SK-N-MC (cell line): Measurements from ENCODE around the gene DOP1A.
A peak's percentile ranks its signal among the peaks of the same experiment; 100 is the strongest.

Source experiments
- DNase-seq: peaks from one replicate; pipeline ENCODE4 v3.0.0-alpha.2; 2011; ENCODE audit warnings: low read depth, low spot score
- H3K27ac ChIP-seq: fragments of 200-600 bp; sonication (generic); 2 replicates; pipeline ENCODE4 v1.5.1; 2016; ENCODE audit warnings: mixed run types
- H3K36me3 ChIP-seq: fragments of 200-600 bp; sonication (generic); 2 replicates; pipeline ENCODE4 v1.6.1; 2017; ENCODE audit warnings: antibody characterized with exemption, low read length, mixed read lengths; ENCODE audit not compliant: insufficient read depth
- H3K4me3 ChIP-seq: fragments of 200-600 bp; sonication (generic); 2 replicates; pipeline ENCODE4 v1.5.1; 2016
- H3K9ac ChIP-seq: fragments of 200-600 bp; sonication (generic); 2 replicates; pipeline ENCODE4 v1.8.0; 2017; ENCODE audit warnings: mixed run types, mixed read lengths; ENCODE audit not compliant: insufficient read length
- H3K9me3 ChIP-seq: fragments of 200-600 bp; sonication (generic); 2 replicates; pipeline ENCODE4 v1.6.1; 2017; ENCODE audit warnings: low read depth, mild to moderate bottlenecking, antibody characterized with exemption, low read length, moderate library complexity, mixed read lengths
- EZH2 ChIP-seq: fragments of 200-600 bp; sonication (generic); IDR thresholded peaks from one replicate; pipeline ENCODE4 v1.6.1; 2017; ENCODE audit warnings: antibody characterized with exemption
- FOXP2 ChIP-seq: optimal IDR thresholded peaks from 2 replicates; pipeline ENCODE3; 2011; ENCODE audit warnings: mild to moderate bottlenecking, moderate library complexity; ENCODE audit not compliant: insufficient read depth; ENCODE audit errors: extremely low read length, control extremely low read depth
- POLR2AphosphoS5 ChIP-seq: IDR thresholded peaks from 2 replicates; pipeline ENCODE4 v1.6.1; 2012; ENCODE audit warnings: mild to moderate bottlenecking, low read depth, low read length, borderline replicate concordance

The DOP1A gene, protein sequence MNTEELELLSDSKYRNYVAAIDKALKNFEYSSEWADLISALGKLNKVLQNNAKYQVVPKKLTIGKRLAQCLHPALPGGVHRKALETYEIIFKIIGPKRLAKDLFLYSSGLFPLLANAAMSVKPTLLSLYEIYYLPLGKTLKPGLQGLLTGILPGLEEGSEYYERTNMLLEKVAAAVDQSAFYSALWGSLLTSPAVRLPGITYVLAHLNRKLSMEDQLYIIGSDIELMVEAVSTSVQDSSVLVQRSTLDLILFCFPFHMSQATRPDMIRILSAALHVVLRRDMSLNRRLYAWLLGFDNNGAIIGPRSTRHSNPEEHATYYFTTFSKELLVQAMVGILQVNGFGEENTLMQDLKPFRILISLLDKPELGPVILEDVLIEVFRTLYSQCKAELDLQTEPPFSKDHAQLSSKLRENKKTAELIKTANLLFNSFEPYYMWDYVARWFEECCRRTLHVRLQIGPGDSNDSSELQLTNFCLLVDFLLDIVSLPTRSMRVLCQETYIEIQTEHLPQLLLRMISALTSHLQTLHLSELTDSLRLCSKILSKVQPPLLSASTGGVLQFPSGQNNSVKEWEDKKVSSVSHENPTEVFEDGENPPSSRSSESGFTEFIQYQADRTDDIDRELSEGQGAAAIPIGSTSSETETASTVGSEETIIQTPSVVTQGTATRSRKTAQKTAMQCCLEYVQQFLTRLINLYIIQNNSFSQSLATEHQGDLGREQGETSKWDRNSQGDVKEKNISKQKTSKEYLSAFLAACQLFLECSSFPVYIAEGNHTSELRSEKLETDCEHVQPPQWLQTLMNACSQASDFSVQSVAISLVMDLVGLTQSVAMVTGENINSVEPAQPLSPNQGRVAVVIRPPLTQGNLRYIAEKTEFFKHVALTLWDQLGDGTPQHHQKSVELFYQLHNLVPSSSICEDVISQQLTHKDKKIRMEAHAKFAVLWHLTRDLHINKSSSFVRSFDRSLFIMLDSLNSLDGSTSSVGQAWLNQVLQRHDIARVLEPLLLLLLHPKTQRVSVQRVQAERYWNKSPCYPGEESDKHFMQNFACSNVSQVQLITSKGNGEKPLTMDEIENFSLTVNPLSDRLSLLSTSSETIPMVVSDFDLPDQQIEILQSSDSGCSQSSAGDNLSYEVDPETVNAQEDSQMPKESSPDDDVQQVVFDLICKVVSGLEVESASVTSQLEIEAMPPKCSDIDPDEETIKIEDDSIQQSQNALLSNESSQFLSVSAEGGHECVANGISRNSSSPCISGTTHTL (N-terminal part only)

DNA sequence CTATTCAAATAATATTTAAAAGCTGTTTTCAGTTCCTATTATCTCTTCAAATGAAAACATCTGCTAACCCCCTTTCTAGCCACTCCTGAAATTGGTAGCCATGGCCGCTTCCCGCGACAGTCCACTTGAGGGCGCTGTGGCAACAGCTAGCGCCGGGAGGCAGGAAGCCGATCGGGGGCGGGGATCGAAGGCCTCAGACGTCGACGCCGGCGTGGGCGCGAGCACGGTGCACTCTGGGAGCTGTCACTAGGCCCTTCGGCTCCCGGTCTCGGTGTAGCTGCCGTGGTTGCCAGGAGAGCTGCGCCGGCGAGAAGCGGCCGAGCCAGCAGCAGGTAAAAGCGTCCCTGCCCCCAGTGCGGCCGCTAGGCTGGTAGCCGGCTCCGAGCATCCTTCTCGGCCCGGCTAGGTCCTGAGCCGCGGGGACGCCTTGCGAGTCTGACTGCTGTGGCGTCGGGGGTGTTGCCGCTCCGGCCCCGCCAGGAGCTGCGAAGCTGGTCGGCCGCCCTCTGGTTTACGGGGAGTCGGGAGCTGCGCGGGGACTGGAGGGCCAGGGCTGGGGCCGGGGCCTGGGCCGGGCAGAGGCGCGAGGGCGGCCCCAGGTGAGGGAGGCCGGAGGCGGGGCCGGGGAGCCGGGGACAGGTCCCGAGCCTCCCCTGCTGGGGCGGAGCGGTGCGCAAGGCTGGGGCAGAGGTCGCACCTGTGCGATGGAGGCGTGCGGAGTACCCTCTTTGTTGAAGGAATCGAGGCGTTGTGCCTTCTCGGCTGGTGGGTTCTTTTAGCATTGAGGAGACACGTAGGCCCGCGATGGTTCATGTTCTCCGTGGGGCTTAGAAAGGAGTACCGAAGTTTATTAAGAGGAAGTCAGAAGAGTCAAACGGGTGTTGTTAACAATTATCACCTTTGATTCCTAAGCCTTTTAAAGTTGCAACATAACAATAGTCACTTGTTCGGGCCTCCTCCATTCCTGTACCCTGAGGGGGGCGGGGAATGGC, at the start of gene DOP1A:
Gene DOP1A, plus strand, starts transcription at position 224 of the 992 bp plus-strand sequence. CDS start 29,307 bp downstream, outside the sequence.
- H3K27ac ChIP-seq = no peak within 1 kb of the TSS
- H3K36me3 ChIP-seq = peaks cover 6% of the 10 kb centered on the region; the same call in 1 of the 2 replicates
- peak within 1 kb of the TSS; percentile 76 for H3K9ac ChIP-seq
- H3K4me3 ChIP-seq = peak within 1 kb of the TSS; percentile 79
- DNase-seq = peak; percentile 81
- H3K9me3 ChIP-seq = no peaks in the 10 kb centered on the region
- TF ChIP-seq POLR2AphosphoS5 (peak; percentile 75), EZH2 (no peak)

DNA sequence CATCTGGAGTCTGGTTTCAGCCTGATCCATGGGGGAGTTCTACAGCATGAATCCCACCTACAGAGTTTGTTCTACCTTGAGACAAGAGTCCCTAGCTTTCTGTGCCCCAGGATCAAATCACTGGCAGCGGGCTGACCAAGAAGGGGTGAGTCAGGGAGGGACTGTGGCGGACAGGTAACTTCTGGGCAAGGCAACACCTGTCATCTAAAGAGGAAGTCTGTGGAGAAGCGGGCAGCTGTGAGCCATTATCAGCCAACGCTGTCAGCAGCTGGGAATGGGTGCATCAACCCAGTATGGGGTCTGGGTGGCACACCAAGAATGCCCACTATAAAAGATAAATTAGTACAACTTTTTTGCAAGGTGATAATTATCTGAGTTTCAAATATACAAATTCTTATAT, 47.7 kb upstream of the DOP1A start:
- Histone ChIP-seq H3K9me3 (no peaks in the 10 kb centered on the region), H3K27ac (no peak overlapping the region), H3K4me3 (no peak overlapping the region), H3K9ac (no peak overlapping the region), H3K36me3 (peaks cover 95% of the 10 kb centered on the region)
- no peak for TF ChIP-seq EZH2
- TF ChIP-seq POLR2AphosphoS5 = no peak
- TF ChIP-seq FOXP2 = no peak
- DNase-seq = no peak

- H3K36me3 ChIP-seq = peaks cover 86% of the 10 kb centered on the region
- no peak overlapping the region for H3K9ac ChIP-seq
- DNase-seq = no peak
- no peak for TF ChIP-seq POLR2AphosphoS5
- TF ChIP-seq FOXP2 = no peak
- H3K9me3 ChIP-seq = peaks cover 3% of the 10 kb centered on the region; the same call in 1 of the 2 replicates
- H3K4me3 ChIP-seq = no peak overlapping the region
- H3K27ac ChIP-seq = no peak overlapping the region
These were observed 35.8 kb upstream of the DOP1A start for GRCh38 chr6:83031689-83032088.

DNA sequence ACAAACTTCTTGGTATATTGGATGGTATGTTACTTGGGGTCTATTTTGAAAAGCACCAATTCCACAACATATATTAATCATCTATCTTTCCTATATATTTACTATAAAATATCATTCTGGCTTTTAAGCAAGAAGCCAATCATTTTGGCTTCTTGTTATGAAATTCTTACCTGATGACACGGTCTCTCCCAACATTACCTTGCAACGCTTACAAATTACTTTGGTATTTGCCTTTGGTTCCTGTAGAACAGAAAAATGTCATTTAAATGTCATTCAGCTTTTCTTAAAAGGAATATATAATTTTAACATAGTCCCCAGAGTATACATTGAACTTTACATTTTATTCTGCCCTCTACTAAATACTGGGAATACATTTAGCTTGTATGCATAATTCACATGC, 29.2 kb upstream of the DOP1A start:
- no peak for TF ChIP-seq EZH2
- no peak for TF ChIP-seq FOXP2
- TF ChIP-seq POLR2AphosphoS5 = no peak
- H3K9ac ChIP-seq = no peak overlapping the region
- no peak for DNase-seq
- H3K36me3 ChIP-seq = peaks cover 80% of the 10 kb centered on the region
- H3K27ac ChIP-seq = no peak overlapping the region
- H3K9me3 ChIP-seq = peaks cover 3% of the 10 kb centered on the region; the same call in 1 of the 2 replicates
- no peak overlapping the region for H3K4me3 ChIP-seq

DNA sequence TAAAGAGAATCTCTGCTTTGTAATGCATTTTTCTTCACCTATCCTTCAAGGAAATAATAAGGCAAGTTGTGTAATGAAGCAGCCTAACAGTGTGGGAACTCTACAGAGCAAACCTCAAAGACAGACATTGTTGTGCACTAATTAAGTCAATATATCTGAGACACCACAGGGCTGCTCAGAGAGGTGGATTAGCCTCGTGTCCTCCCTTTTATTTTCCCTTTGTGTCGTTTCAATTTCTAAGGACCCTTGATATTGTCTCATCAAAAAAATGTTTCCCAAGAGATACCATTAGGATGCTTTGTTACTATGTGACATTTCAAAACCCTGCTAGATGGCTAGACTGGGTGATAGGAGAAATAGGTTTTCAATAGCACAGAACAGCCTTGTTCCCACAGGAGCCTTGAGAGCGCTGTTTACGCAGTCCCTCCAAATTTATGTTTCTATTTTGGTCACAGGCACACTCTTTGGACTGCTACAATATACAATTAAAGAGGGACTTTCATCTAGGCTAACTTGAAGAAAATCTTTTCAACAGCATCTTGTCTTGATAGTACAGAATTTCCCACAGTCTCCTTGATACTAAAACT, 24.9 kb upstream of the DOP1A start:
- Histone ChIP-seq H3K4me3 (no peak overlapping the region), H3K9ac (no peak overlapping the region), H3K36me3 (peaks cover 73% of the 10 kb centered on the region), H3K27ac (no peak overlapping the region), H3K9me3 (no peaks in the 10 kb centered on the region)
- no peak for TF ChIP-seq EZH2
- TF ChIP-seq POLR2AphosphoS5 = no peak
- DNase-seq = no peak

GRCh38 chr6:83044091-83044768, 23.2 kb upstream of the DOP1A start:
- Histone ChIP-seq H3K27ac (peak overlapping the region; percentile 79), H3K9ac (no peak overlapping the region), H3K9me3 (no peaks in the 10 kb centered on the region), H3K4me3 (peak overlapping the region; percentile 35; the same call in 1 of the 2 replicates), H3K36me3 (peaks cover 69% of the 10 kb centered on the region)
- TF ChIP-seq POLR2AphosphoS5 (peak; percentile 35; the same call in 1 of the 2 replicates), FOXP2 (no peak), EZH2 (no peak)
- DNase-seq = peak; percentile 80
